GM12891 (cell line): ENCODE results near the gene COL4A2.
"Not testable (repeated sequence)": the region's sequence is repeated elsewhere in the genome, so short reads cannot be mapped to it uniquely, and the experiment has no call there.

Source experiments
- DNase-seq: peaks from one replicate; pipeline ENCODE4 v3.0.0; 2011; ENCODE audit warnings: low spot score; ENCODE audit not compliant: insufficient read length
- FAIRE-seq: peaks from 2 replicates; lab custom pipeline; 2011; peaks lifted over from hg19 to GRCh38; lab: Jason Lieb, UNC
- PAX5 ChIP-seq: IDR thresholded peaks from 2 replicates; pipeline ENCODE4 v1.6.1; 2011; ENCODE audit warnings: low read length, moderate library complexity, mild to moderate bottlenecking; ENCODE audit not compliant: insufficient read depth, severe bottlenecking
- POLR2A ChIP-seq: IDR thresholded peaks from 2 replicates; pipeline ENCODE4 v1.6.1; 2011; ENCODE audit warnings: low read depth, low read length, control low read depth
- POLR2AphosphoS5 ChIP-seq: IDR thresholded peaks from 2 replicates; pipeline ENCODE4 v1.6.1; 2011; ENCODE audit warnings: low read depth, low read length, control low read depth
- POU2F2 ChIP-seq: IDR thresholded peaks from 2 replicates; pipeline ENCODE4 v1.6.1; 2011; ENCODE audit warnings: low read depth, mild to moderate bottlenecking, control low read depth, low read length, moderate library complexity
- SPI1 ChIP-seq: IDR thresholded peaks from 2 replicates; pipeline ENCODE4 v1.6.1; 2011; ENCODE audit warnings: low read depth, low read length, control low read depth
- TAF1 ChIP-seq: IDR thresholded peaks from 2 replicates; pipeline ENCODE4 v1.6.1; 2011; ENCODE audit warnings: low read depth, low read length, control low read depth

The COL4A2 gene

DNA sequence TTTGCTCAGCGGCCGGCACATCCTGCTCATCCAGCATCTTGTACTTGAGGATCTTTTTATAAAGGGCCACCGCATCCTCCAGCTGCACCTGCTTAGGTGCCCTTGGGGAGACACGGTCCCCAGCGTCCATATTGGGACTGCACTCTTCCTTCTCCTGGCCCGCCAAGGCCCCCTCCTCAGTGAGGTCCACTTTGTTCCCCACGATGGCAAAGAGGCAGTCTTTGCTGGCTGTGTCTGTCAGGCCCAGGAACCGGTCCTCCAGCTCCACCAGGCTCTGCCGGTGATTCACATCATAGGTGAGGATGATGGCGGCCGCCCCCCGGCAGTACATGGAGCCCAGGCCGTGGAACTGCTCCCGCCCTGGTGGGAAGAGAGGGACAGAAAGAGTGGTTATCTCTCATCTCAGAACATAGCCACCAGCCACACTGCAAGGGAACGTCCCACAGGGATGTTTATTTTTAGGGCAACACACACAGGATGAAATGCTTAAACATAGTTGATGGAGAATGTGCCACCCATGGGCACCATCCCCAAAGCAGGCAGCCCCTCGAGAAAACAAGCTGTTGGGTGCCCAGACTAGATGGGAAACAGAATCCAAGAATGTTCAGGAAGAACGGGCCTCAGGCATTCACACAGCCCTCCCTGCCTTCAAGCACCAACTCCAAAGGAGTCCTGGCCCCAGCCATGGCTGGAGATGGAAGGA, 216.9 kb downstream of the COL4A2 start:
- no peak for TF ChIP-seq POLR2A
- TF ChIP-seq TAF1 = no peak
- no peak for FAIRE-seq
- no peak for DNase-seq

DNA sequence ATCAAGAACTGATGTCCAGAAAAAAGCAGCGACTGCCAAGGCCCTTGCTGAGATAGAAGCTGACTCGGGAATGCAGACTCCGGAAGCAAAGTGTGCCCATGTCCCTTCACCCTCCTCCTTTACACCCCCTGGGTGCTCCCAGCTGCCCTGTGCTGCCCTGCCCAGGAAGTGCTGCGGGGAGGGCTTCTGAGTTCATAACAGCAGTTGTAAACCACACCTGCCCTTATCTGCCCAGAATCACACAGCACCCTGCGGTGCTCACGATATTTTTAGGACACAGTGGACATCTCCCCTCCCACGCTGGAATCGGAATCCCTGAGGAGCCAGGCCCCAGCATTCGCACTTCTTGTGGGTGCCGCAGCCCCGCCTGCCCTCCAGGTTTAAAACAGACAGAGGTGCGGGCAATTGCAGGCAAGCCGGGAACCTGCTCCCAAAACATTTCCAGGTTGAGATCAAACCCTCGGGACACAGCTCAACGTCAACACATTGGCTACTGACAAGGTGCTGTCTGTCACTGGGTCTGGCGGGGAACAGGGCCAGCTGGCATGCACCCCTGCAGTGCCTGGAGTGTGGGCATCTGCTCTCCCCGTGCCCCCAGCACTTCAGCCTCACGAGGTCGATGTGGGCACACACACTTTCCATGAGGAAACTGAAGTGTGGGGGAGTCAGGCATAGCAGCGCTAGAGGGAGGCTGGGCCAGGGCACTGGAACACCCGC, 217.6 kb downstream of the COL4A2 start:
- DNase-seq (no peak), FAIRE-seq (peak; percentile 38)
- TF ChIP-seq POLR2AphosphoS5 (no peak), POU2F2 (no peak), PAX5 (no peak), TAF1 (no peak), POLR2A (no peak), SPI1 (no peak)

DNA sequence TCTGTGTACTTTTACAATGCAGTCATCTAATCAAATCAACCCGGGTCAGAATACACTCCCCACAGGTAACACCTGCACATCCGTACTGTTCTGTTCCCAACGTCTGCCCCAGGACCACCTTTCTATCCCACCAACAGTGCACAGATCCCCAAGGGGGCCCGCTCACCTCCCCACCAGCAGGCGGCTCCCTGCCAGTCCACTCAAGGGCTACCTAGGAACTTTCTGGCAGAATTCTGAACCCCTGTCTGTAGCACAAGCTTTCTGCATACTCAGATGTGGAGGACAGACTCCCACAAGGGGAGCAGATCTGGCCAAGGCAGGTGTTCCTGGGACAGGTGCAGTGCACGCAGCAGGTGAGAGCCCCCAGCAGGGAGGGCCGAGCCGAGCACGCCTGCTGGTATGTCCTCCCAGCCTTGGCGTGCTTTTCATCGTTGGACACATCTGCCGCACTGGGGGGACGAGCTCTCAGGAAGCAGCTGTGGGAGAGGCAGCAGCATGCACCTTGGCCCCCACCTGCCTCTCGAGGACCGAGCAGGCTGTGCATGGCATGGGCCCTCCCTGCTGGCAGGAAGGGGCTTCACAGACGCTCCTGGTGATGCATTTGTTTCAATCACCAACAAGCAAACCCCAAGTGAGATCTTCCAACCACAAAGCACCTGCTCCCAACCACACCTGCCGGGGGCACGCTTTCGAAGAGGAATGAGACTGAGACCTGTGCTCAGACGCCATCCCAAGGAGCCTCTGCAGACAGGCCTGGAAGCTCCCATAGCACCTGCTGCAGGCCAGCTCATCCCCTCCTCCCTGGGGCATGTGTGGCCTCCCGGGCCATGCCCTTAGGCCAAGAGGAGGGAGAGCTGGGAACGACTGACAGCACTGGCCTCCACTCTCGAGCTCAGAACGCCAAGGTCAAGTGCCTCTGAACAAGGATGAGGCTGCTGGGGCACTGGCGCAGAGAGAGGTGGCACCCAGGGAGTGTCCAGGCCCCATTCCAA, 218.5 kb downstream of the COL4A2 start:
- no peak for TF ChIP-seq SPI1
- TF ChIP-seq POLR2AphosphoS5 = peak; percentile 57; the same call in 1 of the 2 replicates
- peak; percentile 63 for FAIRE-seq

DNA sequence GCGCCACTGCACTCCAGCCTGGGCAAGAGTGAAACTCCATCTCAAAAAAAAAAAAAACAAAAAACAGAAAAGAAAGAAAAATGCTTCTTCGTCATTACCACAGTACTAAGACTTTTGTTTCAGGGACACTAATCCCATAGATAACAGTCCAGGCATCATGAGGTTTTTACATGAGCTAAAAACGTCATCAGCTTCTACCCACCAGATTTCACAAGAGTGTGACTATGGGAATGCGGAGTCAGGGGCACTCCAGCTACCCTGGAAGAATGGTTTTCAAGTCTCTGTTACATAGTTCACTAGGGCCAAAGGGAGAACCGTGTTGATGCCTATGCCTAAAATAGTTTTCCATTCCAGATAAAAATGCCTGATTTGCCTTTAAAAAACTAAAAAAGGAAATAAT, 221.3 kb downstream of the COL4A2 start:
- FAIRE-seq (no peak), DNase-seq (no peak)
- TF ChIP-seq POLR2A (no peak), PAX5 (no peak), POLR2AphosphoS5 (no peak), TAF1 (no peak), SPI1 (no peak), POU2F2 (no peak)

More for the DNA sequence above, 218.5 kb downstream of the COL4A2 start:
- peak; percentile 63 for DNase-seq

DNA sequence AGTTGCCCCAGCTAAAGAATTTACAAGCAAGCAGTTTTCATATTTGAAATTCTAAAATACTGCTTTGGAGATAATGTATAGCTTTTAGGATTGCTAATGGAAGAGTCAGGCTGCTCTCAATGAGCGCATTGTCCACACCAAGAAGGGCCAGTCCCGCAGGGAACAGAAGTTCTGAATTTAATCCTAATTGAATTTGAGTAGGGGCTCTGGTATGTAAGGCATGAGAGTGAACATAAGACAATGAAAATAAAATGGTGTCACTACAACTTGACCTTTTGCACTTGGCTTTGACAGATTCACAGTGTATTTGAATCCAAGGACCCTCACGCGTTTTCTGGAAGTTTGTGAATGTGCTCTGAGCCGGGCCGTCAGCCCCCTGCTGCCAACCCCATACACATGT, 221.8 kb downstream of the COL4A2 start:
- DNase-seq (no peak), FAIRE-seq (no peak)
- TF ChIP-seq POLR2A (no peak), PAX5 (no peak), SPI1 (no peak), TAF1 (no peak), POU2F2 (no peak), POLR2AphosphoS5 (no peak)

DNA sequence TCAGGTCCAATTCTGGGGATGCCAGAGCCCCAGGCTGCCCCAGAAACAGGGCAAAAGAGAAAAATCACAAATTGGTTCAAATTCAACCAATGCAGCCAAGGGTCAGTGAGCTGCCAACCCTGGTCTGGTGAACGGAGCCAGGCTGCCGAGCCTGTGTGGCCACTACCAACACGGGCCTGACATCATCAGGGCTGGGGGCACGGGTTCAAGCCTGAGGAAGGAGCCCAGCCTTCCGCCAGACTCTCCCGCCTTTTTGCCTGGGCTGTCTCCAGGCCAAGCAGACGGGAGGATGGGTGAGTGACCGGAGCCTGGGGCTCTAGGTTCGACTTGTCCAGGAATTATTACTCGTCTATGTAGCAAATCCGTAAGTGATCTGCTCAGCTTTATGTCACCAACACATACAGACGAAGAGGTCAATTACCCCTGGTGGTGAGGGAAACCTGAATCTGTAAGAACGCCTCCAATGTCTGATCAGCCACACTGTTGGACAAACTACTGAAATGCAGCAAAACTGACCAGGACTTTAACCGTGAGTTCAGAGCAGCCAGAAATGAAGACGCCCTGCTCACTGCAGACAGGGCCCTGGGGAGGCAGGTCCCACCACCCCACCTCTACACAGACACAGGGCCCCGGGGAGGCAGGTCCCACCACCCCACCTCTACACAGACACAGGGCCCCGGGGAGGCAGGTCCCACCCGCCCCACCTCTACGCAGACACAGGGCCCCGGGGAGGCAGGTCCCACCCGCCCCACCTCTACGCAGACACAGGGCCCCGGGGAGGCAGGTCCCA, 222.6 kb downstream of the COL4A2 start:
- DNase-seq (no peak), FAIRE-seq (no peak)
- no peak for TF ChIP-seq SPI1

DNA sequence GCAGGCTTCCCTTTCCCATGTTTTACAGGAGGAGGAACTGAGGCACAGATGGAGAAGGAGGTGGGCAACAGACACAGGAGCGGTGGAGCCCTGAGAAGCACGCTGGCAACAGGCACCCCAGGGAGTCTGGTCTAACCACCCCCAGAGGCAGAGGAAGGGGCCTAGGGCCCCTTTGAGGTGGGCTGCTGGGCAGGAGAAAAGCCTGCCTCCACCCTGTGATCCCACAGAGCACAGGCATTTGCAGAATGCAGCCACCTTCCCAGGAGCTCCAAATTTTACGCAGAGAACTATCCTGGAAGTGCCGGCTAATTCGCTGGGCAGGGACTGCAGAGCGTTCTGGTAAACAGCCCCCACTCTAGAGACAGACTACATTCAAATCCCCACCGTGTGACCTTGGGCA, 224.0 kb downstream of the COL4A2 start:
- no peak for DNase-seq
- no peak for TF ChIP-seq PAX5
- TF ChIP-seq POLR2A = no peak
- TF ChIP-seq POLR2AphosphoS5 = no peak
- TF ChIP-seq TAF1 = no peak
- no peak for TF ChIP-seq POU2F2
- no peak for TF ChIP-seq SPI1

DNA sequence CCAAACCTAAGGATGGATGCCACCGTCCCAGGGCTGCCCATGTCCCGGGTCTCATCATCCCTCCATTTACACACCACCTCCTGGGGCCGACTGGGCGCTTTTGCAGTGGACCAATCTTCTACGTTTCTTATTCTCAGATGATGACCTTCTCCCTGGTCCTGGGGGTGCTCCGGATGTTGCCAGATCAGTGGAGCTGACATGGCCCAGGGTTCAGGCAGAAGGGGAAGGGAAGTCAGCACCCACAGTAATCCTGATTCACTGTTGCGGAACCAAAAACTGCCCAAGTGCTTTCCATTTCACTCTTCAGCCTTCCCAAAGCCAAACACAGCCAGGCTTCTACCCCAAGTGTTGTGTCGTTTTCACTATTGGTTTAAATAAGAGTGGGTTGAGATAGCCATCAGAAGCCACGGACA, 224.6 kb downstream of the COL4A2 start:
- DNase-seq (no peak), FAIRE-seq (no peak)
- TF ChIP-seq POLR2A = no peak
- TF ChIP-seq POLR2AphosphoS5 = no peak

More for the DNA sequence above, 224.0 kb downstream of the COL4A2 start:
- no peak for FAIRE-seq

DNA sequence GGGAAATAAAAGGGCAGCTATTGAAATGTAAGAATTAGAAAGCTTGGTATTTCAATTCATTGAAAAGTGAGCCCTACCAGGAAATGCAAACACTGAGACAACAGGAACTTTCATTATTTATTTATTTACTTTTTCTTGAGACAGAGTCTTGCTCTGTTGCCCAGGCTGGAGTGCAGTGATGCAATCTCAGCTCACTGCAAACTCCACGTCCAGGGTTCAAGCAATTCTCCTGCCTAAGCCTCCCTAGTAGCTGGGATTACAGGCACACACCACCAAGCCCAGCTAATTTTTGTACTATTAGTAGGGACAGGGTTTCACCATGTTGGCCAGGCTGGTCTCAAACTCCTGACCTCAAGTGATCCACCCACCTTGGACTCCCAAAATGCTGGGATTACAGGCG, 225.2 kb downstream of the COL4A2 start:
- not testable (repeated sequence) for DNase-seq, FAIRE-seq
